Stimulated activated CD8-positive, alpha-beta memory T cell treated with anti-CD3 and anti-CD28 coated beads, Interleukin-12 subunit alpha, Interleukin-12 subunit beta, amount 100 ng/mL, for 24 hours (primary cell): ENCODE measurements around the gene TBC1D20.

Source experiments
- DNase-seq: peaks from one replicate; pipeline ENCODE4 v3.0.0-alpha.2; 2020; ENCODE audit errors: extremely low read depth

Gene TBC1D20

DNA sequence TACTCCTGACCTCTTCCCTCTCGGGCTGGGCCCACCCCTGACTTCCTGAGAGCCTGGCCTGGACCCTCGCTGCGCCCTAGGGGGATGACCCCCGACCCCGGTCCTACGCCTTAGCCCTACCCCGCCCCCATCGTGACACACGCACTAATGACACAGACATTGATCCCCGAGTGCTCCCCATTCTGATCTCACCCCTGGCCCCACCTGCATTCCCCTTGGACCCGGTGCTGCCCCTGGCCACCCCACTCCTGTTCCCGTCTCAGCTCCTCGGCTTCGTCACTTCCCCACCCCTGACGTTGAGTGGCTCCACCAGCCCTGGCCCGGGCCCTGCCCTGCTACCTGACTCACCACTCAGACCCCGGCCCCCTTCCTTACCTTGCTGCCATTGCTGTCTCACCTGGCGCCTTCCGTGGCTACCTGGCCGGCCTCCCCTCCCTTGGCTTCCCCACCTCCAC lies 42.1 kb downstream of the TBC1D20 start:
- DNase-seq: no peak

DNA sequence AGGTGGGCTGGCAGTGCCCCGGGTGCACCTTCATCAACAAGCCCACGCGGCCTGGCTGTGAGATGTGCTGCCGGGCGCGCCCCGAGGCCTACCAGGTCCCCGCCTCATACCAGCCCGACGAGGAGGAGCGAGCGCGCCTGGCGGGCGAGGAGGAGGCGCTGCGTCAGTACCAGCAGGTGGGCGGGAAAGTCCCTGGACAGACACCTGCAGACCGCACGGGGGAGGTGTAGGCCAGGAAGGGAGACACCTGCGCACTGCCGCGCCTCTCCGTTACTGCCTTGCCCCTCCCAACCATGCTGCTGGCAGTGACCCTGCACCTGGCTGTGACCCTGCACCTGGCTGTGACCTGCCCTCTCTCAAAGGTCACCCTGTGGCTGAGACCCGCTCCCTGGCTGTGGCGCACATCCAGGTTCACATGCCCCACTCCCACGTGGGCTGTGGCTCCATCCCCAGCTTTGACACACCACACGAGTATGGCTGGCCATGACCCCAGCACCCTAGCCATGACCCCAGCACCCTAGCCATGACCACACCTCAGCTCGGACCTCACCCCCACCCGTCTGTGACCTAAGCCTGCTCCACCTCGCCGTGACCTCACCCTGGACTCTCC lies 42.7 kb downstream of the TBC1D20 start:
- no peak for DNase-seq

DNA sequence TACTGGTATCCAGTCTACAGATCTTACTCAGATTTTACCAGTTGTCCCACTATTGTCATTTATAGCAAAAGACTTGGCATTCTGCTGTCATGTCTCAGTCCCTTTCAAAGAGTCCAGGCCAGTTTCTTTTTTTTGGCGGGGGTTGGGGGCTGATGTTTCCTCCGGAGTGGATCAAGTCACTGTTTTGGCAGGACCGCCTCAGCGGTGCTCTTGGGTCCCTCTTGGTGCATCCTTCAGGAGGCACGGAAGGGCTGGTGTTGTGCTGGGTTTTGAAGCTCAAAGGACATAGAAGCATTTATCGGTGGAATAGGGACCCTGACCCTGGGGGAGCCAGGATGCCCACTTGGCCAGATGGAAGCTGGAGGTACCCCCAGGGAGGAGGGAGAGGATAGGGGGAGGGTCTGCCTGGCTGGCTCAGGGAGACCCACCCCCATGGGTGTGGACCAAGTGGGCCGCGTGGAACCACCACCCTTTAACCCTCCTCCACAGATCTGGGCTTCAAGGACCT lies 43.4 kb downstream of the TBC1D20 start:
- DNase-seq: no peak

DNA sequence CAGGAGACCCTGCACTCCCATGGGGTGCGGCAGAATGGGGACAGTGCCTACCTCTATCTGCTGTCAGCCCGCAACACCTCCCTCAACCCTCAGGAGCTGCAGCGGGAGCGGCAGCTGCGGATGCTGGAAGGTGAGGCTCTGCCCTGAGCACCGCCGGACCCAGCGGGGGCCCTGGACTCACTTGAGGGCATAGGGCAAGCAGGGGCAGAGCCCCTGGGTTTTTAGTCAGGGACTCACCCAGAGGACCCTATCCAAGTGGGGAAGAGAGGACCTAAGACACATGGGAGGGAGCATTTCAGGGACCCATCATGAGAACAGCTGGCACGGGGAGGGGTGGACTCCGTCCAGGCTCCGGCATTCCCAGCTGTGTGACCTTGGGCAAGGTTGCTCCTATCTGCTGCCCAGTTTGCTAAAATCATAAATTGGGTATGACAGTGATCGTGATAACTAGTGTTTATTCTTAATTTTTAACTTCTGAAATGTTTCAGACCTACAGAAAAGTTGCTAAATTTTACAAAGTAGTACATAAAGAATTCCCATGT lies 44.5 kb downstream of the TBC1D20 start:
- no peak for DNase-seq

DNA sequence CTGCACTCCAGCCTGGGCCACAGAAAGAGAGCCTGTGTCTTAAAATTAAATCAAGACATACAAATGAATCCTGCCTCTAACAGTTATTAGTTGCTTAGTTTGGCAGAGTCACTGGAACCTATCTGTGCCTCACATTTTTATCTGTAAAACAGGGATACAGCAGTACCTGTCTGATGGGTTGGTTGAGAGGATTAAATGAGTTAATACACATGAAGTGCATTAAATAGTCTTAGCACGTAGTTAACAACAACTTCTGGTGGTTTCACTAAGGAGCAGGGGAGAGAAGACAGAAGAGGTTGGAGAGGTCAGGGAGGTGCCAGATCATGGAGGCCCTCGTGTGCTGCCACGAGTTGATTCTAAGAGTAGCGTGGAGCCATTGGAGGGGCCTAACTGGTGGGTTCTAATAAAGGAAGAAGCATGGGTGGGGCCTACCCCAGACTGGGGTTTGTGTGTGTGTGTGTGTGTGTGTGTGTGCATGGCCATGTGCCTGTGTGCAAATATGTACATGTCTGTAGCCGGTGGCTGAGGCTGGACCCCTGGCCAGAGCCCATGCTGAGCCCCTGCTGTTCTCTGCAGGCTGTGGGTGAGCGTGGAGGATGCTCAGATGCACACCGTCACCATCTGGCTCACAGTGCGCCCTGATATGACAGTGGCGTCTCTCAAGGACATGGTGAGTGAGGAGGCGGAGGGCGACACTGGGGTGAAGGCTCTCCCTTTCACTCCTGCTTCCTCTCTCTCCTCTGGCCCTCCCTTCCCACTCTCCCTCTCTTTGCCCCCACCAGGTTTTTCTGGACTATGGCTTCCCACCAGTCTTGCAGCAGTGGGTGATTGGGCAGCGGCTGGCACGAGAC lies 45.2 kb downstream of the TBC1D20 start:
- no peak for DNase-seq

DNA sequence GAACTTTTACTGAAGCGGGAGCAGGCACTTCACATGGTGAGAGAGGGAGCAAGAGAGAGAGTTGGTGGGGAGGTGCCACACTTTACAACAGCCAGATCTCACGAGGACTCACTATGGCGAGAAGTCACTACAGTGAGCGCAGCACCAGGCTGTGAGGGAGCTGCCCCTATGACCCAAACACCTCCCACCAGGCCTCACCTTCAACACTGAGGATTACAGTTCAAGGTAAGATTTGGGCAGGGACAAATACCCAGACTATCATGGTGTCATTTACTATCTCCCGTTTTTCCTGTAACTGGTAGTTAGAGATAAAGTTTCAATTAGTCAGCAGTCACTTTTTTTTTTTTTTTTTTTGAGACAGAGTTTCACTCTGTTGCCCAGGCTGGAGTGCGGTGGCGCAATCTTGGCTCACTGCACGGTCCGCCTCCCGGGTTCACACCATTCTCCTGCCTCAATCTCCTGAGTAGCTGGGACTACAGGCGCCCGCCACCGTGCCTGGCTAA lies 46.5 kb downstream of the TBC1D20 start:
- no peak for DNase-seq

DNA sequence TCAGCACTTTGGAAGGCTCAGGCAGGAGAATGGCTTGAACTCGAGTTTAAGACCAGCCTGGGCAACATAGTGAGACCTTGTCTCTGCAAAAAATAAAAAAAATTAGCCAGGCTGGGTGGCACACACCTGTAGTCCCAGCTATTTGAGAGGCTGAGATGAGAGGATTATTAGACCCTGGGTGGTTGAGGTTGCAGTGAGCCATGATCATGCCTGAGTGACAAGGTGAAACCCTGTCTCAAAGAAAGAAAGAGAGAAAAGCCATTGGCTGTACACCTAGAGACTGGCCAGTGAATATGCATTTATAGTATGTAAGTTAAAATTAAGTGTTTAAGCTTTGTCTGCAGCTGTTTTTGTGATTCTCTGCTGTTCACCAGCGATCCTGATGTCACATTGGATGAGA lies 48.2 kb downstream of the TBC1D20 start:
- DNase-seq: no peak

DNA sequence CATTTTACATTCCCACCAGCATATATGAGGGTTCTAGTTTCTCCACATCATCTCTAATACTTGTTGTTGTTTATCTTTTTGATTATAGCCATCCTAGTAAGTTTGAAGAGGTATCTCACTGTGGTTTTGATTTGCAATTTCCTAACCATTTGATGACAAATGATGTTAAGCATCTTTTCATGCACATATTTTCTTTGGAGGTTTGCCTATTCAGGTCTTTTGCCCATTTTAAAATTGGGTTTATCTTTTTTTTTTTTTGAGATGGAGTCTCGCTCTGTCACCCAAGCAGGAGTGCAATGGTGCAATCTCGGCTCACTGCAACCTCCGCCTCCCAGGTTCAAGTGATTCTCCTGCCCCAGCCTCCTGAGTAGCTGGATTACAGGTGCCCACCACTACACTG lies 50.3 kb downstream of the TBC1D20 start:
- no peak for DNase-seq

DNA sequence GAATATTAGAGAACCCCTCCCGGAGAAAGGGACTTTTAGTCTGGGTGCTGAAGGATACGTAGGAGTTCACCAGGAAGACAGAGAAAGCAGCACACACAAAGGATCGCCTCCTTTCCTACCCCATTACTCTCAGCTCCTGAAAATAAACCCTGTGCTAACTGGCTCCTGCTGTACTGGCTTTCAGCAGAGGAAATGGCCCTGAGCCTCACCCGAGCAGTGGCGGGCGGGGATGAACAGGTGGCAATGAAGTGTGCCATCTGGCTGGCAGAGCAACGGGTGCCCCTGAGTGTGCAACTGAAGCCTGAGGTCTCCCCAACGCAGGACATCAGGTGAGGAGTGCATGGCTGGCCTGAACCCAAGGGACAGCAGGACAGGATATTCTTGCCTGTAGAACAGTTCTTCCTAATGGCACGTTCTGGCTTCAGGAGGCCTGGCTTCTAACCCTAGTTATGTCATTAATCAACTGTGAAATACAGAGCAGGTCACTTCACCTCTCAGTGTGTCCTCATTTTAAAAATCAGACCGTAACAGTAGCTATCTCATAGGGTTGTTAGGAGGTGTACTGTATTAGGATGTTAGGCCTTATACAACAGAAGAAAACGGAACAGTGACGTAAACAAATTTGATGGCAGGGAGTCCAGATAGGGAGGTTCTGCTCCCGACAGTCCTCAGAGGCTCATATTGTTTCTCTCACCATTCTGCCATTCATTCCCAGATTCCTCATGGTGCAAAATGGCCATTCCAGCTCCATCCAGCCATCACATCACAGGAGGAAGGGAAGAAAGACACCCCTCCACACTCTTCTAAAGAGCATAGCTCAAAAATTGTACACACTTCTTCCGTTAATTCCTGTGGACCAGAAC lies 52.4 kb downstream of the TBC1D20 start:
- no peak for DNase-seq

DNA sequence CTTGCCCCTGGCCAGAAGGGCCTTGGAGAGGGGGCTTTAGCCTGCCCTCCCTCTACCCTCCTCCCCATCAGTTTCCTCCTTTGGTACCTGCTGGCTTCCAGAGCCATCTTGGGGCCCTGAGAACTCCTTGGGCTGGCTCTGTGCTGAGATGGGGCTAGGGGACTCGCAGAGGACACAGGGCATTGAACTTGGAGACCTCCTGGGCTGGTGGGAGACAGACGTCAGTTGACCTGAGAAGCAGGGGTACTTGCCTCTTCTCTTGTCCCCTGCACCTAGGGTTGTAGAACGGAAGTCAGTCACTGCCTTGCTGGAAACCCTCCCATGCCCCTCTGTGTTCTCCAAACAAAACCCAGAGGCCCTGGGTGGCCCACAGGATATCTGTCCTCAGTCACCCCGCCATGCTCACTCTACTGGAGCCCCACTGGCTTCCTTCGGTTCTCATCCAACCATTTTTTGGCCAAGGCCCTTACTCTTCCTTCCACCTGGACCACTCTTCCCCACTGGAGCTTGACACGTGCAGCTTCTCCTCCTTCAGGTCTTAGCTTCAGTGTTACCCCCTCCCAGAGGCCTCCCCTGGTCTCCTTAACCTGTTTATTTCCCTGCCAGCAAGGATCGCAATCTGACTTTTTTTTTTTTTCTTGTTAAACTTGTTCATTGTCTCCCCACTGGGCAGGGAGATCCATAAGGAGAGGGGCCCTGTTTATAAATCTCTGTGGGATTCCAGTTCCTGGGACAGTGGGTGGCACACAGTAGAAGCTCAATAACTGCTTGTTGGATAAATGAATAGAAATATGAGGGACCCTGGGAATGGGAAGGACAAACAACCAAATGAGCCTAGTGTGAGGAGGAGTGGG lies 53.3 kb downstream of the TBC1D20 start:
- no peak for DNase-seq

DNA sequence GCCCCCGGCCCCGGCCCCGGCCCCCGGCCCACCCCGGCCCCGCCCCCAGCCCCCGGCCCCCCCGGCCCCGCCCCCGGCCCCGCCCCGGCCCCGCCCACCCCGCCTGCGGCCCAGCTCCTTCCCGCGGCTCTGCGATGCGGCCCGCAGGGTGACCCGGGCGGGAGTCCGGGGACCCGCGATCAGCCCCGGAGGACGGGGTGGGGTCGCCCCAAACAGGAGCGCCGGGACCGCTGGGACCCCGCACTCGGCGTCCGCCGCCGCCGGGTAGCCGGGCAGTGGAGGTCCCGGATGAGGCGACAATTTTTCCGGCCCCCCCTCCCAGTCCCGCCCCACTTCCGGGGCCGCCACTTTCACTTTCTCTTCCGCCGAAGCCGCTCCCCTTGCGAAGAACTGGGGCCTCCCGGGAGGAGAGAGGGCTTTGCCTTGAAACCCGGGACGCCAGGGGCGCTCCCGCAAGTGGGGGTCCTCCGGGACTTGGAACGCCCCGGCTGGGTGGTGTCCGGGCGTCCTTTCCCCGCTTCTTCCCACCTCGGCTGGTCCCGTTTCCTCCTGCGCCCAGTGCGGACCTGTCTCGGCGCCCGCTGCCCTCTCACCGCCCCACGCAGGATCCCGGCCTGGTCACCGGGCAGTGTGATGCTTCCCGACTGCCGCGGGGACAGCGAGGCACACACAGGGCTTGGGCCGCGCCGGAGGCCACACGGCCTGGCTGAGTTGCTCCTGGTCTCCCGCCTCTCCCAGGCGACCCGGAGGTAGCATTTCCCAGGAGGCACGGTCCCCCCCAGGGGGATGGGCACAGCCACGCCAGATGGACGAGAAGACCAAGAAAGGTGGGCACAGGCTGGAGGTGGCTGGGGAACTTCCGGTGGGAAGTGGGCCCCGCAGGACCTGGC lies 54.1 kb downstream of the TBC1D20 start, which contains the start of gene RBCK1:
Gene RBCK1 (plus strand): TSS at position 347 of the 890 bp plus-strand sequence. CDS start 459 bp downstream, at position 806.
- peak; percentile 70 for DNase-seq

DNA sequence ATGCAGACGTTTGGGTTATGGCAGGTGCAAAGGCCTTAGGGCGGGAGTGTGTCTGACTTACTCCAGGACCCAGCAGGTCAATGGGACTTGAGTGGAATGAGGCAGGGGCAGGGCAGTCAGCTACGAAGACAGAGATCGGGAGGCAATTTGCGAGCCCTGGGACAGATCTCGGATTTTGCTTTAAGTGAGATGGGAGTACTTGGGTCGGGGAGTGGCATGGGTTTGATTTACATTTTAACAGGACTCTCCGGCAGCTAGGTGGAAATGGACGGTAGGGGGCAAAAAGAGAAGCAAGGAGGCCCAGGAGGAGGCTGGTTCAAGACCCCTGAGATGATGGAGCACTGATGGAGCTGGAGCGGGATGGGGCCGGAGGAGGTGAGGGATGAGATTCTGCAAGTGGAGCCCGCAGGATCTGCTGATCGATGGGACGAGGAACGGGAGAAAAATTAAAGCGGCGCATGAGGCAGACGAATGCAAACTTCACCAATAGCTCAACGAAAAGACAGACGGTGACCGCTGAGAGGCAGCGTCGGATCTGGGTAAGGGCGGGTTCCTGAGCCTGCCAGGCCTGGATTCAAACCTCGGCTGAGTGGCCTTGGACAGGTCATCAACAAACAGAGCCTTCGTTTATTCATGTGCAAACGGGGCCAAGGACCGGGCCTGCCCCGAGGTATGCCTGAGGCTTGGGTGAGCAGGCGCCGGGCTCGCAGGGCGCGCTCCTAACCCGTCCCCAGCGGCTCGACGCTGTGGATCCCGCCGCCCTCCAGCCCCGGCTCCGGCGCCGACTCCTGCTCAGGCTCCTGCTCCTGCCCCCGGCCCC lies 55.0 kb downstream of the TBC1D20 start:
- DNase-seq: peak; percentile 28

DNA sequence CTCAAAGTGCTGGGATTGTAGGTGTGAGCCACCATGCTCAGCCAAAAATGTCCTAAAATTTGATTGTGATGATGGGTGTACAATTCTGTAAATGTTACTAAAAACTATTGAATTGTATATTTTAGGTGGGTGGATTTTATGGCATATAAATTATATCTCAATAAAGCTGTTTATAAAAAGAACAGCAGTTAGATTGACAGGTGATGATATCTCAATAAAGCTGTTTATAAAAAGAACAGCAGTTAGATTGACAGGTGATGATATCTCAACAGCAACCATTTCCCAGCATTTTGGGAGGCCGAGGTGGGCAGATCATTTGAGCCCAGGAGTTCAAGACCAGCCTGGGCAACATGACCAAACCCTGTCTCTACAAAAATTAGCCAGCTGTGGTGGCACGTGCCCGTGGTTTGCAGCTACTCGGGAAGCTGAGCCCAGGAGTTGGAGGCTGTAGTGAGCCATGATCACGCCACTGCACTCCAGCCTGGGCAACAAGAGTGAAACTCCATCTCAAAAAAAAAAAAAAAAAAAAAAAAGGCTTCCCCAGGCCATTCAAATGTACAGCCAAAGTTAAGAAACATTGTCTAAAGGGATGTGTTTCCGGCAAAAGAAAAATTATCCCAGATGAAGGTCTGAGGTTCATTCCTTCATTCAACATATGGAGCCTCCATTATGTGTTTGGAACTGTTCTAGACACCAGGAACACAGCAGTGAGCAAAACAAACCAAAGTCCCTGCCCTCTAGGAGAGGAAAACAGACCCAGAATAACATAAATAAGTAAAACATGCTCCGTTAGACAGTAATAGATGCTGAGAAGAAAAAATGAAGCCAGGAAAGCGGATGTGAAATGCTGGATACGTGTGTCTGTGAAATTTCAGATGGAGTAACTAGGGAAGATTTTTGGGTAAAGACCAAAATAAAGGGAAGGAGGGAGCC lies 55.9 kb downstream of the TBC1D20 start:
- no peak for DNase-seq

DNA sequence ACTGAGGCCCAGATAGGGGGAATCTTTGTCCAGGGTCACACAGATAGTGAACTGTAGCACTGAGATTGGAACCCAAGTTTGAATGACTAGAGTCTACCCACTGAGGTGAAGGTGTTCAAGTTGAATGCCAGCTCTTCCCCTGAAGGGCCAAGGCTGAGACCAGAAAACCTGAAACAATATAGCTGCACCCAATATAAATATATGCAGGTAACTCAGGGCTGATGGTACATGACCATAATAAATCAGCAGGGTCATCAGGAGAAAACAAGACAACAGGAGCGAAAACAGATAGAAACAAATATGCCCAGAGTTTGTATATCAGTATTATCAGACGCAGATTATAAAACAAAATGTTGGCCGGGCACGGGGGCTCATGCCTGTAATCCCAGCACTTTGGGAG lies 58.2 kb downstream of the TBC1D20 start:
- DNase-seq: no peak

DNA sequence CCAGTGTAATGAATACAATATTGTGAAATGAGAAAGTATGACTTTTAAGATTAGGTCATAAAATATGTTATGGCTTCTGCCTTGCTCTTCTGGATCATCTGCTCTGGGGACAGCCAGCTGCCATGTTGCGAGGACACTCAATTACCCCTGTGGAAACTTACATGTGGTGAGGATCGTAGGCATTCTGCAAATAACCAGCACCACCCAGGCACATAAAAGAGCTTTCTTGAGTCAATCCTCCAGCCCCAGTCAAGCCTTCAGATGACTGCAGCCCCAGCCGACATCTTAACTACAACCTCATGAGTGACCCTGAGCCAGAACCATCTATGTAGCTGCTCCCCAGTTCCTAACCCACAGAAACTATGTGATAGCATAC lies 58.8 kb downstream of the TBC1D20 start:
- no peak for DNase-seq

DNA sequence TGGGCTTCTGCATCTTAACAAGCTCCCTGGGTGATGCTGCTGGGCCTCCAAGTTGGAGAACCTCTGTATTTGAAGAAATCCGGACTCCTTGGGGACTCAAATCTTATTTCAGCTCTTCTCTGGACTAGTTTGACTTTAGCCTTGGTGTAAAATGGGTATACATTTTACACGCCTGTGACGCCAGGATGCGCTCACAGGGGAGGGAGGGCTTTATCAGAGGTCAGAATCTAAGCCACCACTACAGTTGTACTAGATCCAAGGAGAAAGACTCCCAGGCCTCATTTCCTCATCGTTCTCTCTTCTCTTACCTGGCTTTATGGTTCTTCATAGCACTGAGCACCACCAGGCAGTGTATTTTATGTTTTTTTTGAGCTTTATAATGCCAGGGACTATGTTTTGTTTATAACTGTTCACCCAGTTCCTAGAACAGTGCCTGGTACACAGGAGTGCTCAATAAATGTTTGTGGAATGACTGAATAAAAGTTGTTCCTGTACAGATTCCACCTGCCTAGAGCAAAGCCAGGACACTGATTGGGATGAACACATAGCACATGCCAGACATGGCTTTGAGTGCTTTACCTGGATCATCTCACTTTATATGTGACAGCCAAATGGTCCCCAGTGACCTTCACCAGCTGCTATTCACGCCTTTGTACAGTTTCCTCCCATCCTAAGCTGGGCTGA lies 59.3 kb downstream of the TBC1D20 start:
- DNase-seq: no peak

DNA sequence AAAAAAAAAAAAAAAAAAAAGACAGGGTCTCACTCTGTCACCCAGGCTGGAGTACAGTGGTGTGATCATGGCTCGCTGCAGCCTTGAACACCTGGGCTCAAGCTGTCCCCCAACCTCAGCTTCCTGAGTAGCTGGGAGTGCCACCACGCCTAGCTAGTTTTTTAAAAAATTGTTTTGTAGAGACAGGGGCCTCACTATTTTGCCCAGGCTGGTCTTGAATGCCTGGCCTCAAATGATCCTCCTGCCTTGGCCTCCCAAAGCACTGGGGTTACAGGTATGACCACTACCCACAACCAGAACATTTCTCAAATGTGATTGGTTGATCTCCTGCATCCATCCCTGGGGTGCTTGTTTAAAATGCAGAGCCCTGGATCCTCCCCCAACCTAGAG lies 59.8 kb downstream of the TBC1D20 start:
- no peak for DNase-seq
